GM21360 (cell line): ENCODE data around the gene ZNF574.

Experiments
- ATAC-seq: cut with Tn5 transposase; IDR thresholded peaks from one replicate; pipeline ENCODE4 v1.9.1; 2021; ENCODE audit warnings: mild to moderate bottlenecking, moderate library complexity; ENCODE audit not compliant: unreplicated experiment

Gene ZNF574

DNA sequence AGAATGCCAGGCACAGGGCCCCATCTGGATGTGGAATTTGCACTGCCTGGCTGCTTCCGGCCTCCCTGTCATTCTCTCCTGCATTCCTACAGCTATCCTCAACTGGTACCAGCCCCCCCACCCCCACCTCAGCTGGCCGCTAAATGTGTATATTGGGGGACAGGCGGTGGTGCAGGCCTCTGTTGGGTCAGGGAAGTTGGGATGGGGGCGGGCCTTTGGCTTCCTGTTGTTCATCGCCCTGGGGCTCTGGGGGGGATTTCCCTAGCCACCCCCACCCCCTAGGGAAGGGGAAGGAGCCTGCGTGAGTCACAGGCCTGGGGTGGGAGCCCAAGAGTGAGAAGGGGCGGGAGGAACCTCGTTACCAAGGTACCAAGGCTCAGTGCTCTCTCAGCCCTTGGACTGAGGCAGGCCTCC lies 45.7 kb downstream of the ZNF574 start:
- no peak for ATAC-seq

DNA sequence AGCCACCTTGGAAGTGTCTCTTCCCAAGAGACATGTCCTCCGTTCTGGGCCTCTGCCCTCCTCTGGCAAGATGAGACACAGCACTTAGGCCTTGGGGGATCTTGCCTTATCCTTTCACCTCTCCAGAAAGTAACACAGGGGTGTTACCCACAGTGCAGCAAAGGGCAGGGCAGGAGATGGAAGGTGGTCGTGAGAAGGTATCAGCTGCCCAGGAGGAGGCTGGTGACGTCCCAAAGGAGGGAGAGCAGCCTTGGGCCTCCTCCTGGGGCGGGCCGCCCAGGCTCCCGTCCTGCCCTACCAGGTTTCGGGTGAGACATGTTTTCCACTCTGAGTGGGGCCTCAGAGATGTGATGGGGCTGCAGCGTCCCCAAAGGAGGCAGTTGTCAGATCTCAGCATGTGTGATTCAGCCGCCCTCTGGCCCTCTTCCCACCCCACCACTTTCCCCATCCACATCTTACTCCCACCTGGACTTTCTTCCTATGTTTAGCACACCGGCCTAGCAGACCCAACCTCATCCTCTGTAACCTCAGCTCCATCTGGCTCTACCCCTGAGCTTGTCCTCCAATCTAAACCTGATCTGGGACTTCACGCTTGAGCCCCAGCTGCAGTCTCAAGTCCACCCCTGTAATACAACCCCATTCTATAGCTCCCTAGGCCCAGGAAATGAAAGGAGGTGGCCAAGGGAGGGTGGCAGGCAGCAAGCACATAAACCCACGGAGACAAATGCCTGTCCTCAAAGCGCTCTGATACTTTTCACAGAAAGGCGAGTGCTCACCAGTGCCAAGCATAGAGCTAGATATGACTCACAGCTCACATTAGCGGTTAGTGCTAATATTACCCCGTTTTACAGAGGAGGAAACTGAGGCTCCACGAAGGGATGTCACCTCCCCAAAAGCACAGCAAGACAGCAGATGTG lies 47.0 kb downstream of the ZNF574 start:
- ATAC-seq: no peak

DNA sequence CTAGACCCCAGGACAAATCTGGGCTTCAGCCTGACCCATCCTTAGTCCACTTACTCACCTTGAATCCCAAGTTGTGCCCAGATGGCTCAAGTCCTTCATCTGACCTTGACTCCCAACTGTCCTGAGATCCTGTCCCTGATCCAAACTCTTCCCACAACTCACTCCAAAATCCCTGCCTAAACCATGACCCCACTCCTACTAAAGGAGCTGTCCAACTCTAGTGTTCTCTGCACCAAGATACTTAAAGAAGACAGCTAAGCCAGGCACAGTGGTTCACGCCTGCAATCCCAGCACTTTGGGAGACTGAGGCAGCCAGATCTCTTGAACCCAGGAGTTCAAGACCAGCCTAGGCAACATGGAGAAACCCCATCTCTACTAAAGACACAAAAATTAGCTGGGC lies 47.8 kb downstream of the ZNF574 start:
- ATAC-seq: no peak

DNA sequence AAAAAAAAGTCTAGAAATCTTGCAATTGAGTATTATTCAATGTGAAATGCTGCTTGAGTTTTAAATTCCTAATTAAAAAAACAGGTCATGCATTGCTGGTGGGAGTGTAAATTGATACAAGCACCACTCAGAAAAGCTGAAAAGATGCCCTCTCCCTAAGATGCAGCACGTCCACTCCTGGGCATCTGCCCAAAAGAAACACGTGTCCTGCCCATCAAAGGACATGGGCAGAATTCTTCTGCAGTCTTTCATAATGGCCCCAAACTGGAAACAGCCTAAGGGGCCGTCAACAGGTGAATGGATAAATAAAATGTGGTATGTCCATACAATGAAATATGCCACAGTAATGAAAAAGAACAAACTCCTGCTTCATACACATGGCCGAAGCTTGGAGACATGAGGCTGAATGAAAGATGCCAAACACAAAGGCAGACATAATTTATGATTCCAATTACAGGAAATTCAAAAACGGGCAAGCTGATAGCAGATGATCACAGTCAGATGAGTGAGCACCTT lies 48.5 kb downstream of the ZNF574 start:
- no peak for ATAC-seq

DNA sequence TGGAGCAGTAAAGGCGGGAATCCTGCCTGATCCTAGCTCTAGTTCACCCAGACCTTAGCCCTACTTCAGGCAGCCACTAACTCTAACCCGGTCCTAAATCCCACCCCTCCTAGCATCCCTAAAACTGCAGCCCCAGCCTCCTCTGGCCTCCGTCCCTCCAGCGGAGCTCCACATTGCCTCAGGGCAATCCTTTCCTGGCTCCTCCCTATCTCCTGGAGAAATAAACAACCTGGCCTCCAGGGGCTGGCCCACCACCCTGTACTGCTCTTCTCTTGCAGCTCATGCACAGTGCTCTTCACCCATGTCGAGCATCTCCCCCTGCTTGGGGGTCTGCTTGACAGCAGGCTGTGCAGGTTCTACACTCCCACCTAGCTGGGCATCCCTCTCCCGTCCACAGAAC lies 49.6 kb downstream of the ZNF574 start:
- ATAC-seq: no peak

DNA sequence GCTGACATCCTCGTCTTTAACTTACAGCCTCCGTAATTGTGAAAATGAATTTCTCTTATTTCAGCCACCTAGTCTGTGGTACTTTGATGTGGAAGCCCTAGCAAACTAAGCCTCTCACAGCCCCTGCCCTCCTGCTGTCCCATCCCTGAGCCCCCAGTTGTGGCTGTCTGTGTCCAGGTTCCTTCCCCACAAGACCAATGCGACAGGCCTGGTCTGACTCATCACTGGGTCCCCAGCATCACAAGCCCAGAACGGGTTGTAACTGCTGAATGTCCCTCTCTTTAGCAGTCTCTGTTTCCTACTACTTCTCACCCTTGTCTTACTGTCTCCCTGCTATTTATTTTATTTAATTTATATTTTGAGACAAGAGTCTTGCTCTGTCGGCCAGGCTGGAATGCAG lies 50.6 kb downstream of the ZNF574 start:
- ATAC-seq: no peak

DNA sequence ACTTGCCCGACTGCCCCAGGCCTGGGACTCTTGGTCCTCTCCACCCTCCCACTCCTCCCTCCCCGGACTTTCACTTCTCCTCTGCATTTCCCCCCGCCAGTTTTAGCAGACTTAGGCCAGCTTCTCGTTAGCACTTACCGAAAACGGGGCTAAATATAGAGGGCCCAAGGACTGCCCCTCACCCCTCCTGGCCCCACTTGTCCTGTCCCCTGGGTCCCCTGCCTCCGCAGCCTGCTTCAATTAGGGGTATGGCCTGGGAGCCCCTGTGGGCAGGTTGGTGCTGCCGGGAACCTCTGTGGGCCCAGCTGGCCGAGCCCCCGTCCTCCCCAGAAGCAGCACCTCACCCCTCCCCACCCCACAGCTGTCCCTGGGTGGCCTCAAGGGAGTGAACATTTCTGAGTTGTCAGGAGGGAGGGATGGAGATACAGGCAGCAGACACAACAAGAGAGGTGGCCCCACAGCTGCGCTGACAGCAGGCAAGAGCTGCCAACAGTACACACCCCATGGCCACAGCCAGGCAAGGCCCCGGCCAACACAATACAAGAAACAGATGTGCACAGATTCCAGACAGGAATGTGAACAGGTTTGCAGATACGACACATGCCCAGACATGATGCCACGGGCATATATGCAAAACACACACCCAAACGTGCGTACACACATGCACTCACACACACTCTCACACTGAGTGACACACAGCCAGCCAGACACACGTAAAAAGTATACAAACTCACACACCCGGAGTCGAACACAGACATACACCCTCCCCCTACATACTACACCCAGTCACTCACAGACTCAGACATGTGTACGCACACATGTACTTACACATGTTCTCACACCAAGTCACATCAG lies 53.7 kb downstream of the ZNF574 start:
- peak; percentile 39 for ATAC-seq

DNA sequence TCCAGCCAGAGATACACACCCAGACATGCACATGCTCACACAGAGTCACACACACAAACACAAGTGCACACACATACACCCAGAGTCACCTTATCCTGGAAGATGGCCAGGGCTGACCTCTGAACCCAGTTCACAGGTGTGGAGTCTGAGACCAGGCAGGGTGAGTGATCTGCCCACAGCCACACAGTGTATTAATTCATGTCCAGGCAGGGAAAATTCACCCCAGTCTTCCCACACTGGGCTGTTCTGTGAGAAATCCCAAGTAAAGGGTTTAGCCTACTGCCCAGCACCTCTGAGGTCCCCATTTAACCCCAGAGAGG lies 54.2 kb downstream of the ZNF574 start:
- ATAC-seq: no peak
